LNCAP (cell line): Measurements from ENCODE around the gene TNFRSF1A.

Source experiments
- CTCF ChIP-seq: fragments of 450-650 bp; IDR thresholded peaks from 2 replicates; pipeline ENCODE4 v1.5.1; 2017; ENCODE audit warnings: mild to moderate bottlenecking

The TNFRSF1A gene

GRCh38 chr12:6376870-6377666 is 35.2 kb upstream of the TNFRSF1A start:
- no peak for TF ChIP-seq CTCF

- no peak for TF ChIP-seq CTCF
Observed at GRCh38 chr12:6376079-6376869, 34.4 kb upstream of the TNFRSF1A start.

- no peak for TF ChIP-seq CTCF
Observed at GRCh38 chr12:6375269-6376078, 33.6 kb upstream of the TNFRSF1A start, which contains the start of gene SCNN1A. TSS of gene SCNN1A (minus strand) at chr12:6375563. CDS start at chr12:6374783, 780 bp downstream.

GRCh38 chr12:6374786-6375160 is 32.9 kb upstream of the TNFRSF1A start:
- TF ChIP-seq CTCF, result no peak

- no peak for TF ChIP-seq CTCF
Observed at GRCh38 chr12:6374028-6374785, 32.3 kb upstream of the TNFRSF1A start.

- no peak for TF ChIP-seq CTCF
Observed at GRCh38 chr12:6373022-6373787, 31.3 kb upstream of the TNFRSF1A start.
